Stomach (tissue), 4 donors: ENCODE data around the gene CHCHD4.

Experiments used
- POLR2A ChIP-seq, 4 donors: fragments of 450-650 bp; IDR thresholded peaks; one replicate each; pipeline ENCODE4 v1.6.1; 2016; ENCODE audit warnings: antibody characterized with exemption in 4 of 4, control low read depth in 2 of 4, mild to moderate bottlenecking in 1 of 4, moderate library complexity in 1 of 4
- TF ChIP-seq, protein P1 (sequence below), 7 experiments: fragments of 450-650 bp in 4 of 7; fragments of 200-600 bp in 3 of 7; sonication (generic) in 3 of 7; IDR thresholded peaks; one replicate each; pipeline ENCODE4 v1.5.1; 2016 to 2019; ENCODE audit warnings: antibody characterized with exemption in 7 of 7, control low read depth in 2 of 7, mild to moderate bottlenecking in 1 of 7

DNA sequence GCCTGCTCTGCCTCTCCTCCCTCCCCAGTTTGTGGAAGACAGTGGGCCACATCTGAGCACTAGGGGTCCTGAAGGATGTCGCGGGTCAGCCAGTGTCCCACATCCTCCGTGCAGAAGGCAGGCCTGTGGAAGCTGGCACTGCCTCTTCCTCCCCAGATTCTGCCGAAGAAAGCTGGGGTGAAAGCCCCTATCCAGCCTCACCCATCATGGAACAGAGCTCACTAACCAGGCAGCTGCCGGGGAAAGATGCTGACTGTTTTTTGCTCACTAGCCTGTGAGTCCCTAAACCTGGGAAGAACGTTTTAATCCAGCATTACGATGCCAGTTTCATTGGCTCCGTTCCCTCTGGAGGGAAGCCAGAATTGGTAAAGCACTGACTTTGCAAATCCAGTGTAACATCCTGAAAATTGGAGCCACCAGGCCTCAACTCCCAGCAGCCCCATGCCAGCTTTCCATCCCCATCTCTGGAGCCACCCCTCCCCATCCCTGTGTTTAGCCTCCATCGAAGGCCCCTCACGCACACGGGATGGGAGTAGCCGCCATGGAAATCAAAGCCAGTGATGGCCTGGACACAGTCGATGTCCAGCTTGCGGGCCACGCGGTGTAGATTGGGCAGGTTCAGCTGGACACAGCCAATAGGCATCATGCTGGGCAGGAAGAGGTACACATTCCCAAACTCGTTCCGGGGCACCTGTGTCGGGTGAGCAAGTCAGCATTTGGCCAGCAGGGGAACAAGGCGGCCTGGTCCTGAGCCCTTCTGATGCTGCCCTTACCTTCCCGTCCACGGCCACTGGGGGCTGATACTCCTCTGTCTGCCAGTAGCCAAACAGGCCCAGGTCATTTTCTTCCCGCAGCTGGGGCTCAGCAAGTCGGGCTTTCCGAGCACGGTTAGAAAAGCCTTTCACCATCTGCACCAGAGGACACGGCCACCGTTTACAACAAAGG is 23.6 kb upstream of the CHCHD4 start:
- no peak for TF ChIP-seq POLR2A (IDR thresholded peaks at IDR 0.05)
- TF ChIP-seq, protein P1, sequence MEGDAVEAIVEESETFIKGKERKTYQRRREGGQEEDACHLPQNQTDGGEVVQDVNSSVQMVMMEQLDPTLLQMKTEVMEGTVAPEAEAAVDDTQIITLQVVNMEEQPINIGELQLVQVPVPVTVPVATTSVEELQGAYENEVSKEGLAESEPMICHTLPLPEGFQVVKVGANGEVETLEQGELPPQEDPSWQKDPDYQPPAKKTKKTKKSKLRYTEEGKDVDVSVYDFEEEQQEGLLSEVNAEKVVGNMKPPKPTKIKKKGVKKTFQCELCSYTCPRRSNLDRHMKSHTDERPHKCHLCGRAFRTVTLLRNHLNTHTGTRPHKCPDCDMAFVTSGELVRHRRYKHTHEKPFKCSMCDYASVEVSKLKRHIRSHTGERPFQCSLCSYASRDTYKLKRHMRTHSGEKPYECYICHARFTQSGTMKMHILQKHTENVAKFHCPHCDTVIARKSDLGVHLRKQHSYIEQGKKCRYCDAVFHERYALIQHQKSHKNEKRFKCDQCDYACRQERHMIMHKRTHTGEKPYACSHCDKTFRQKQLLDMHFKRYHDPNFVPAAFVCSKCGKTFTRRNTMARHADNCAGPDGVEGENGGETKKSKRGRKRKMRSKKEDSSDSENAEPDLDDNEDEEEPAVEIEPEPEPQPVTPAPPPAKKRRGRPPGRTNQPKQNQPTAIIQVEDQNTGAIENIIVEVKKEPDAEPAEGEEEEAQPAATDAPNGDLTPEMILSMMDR (IDR thresholded peaks at IDR 0.05) = no peak
